Tibial nerve (tissue), 4 donors: ENCODE results near the gene SFT2D3. TPM values are rescaled to one million over a fixed set of nuclear protein-coding genes. Genes with fewer than 3 reads are reported as not detected.

Source experiments
- DNase-seq, 2 donors: peaks; one replicate each; pipeline ENCODE4 v3.0.0-alpha.2; 2019; ENCODE audit warnings: low spot score in 2 of 2
- H3K27ac ChIP-seq, 4 donors: fragments of 200-600 bp; sonication (generic) in 3 of 4; one replicate each; pipeline ENCODE4 v1.5.1; 2017 to 2019; ENCODE audit warnings: mild to moderate bottlenecking in 1 of 4
- H3K27me3 ChIP-seq, 2 donors: fragments of 200-600 bp; sonication (generic) in 1 of 2; one replicate each; pipeline versions ENCODE4 v1.5.1 to v1.6.0; 2017 to 2019
- H3K36me3 ChIP-seq, 3 donors: fragments of 200-600 bp; sonication (generic); one replicate each; pipeline ENCODE4 v1.5.1; 2018 to 2019
- H3K4me1 ChIP-seq, 4 donors: fragments of 200-600 bp; sonication (generic) in 3 of 4; one replicate each; pipeline ENCODE4 v1.5.1; 2017 to 2019
- H3K4me3 ChIP-seq, 4 donors: fragments of 200-600 bp; sonication (generic) in 3 of 4; one replicate each; pipeline ENCODE4 v1.5.1; 2017 to 2019; ENCODE audit warnings: mild to moderate bottlenecking in 1 of 4, moderate library complexity in 1 of 4
- H3K9me3 ChIP-seq, 4 donors: fragments of 200-600 bp; sonication (generic) in 3 of 4; one replicate each; pipeline ENCODE4 v1.5.1; 2017 to 2019
- EP300 ChIP-seq, 2 donors: sonication (generic); formaldehyde crosslinking; IDR thresholded peaks; one replicate each; pipeline ENCODE4 v1.6.1; 2017; ENCODE audit warnings: antibody characterized with exemption in 2 of 2, mild to moderate bottlenecking in 1 of 2
- POLR2A ChIP-seq, 2 donors: fragments of 450-650 bp; IDR thresholded peaks; one replicate each; pipeline ENCODE4 v1.6.1; 2017; ENCODE audit warnings: antibody characterized with exemption in 2 of 2, mild to moderate bottlenecking in 2 of 2, moderate library complexity in 2 of 2
- WGBS, 2 donors: methylation state at CpG; one replicate each; pipeline ENCODE4 v1.1.5; 2018; 5-methylcytosine and 5-hydroxymethylcytosine counted together
- total RNA-seq, 4 donors: library from RNA; depleted of rRNA; stranded (reverse); fragments of >200 nt; gene quantifications; one replicate each; pipeline ENCODE4 v1.1.0, GENCODE V29; 2016
- TF ChIP-seq, protein P1 (sequence below), 5 experiments: fragments of 200-600 bp in 3 of 5; fragments of 450-650 bp in 2 of 5; sonication (generic) in 3 of 5; IDR thresholded peaks; one replicate each; pipeline ENCODE4 v1.5.1; 2016 to 2019; ENCODE audit warnings: antibody characterized with exemption in 5 of 5, mild to moderate bottlenecking in 3 of 5, moderate library complexity in 2 of 5

Gene SFT2D3
- total RNA-seq, 4 donors from 2014 or later, result 10.7 to 13.6 (median 12.4) TPM

DNA sequence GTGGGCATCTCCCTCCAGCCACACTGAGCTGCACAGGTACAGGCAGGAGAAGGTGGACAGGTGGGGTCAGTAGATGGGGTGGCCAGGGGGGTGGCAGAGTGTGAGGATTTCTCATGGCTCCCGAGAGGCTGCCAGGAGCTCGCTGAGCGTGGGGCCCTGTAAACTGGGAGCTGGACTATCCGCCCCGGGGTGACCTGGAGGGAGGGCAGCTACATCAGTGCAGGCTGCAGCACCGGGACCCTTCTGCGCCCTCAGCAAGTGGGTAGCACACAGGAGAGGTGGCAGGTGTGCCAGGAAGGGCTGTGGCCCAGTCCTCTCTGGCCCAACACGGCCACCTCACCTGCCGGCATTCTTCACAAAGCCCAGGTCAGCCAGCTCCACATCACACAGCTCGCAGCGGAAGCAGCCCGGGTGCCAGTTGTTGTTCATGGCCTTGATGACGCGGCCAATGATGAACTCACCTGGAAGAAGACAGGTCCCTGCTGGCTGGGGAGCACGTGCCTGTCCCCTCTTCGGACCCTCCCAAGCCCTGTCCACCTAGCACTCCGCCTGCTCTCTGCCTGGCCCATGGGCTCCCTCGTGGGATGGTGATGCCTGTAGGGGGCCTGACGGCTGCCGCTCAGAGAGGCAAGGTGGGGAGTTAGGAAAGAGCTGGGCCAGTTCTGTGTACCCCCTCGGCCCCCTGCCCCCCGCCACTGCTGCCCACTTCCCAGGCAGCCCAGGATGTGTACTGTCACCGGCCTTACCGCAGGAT is 47.0 kb upstream of the SFT2D3 start:
- Histone ChIP-seq H3K4me1 (peaks cover 0 to 78% (median 41%) of the 10 kb centered on the region in 4 donors), H3K27ac (peak overlapping the region; percentile 21 to 92 (median 86)), H3K27me3 (no peaks in the 10 kb centered on the region), H3K36me3 (peaks cover 0 to 27% (median 0%) of the 10 kb centered on the region in 3 donors), H3K4me3 (no peak overlapping the region), H3K9me3 (no peaks in the 10 kb centered on the region)
- no peak for TF ChIP-seq EP300 (IDR thresholded peaks at IDR 0.05)
- no peak for TF ChIP-seq POLR2A (IDR thresholded peaks at IDR 0.05)
- TF ChIP-seq, protein P1, sequence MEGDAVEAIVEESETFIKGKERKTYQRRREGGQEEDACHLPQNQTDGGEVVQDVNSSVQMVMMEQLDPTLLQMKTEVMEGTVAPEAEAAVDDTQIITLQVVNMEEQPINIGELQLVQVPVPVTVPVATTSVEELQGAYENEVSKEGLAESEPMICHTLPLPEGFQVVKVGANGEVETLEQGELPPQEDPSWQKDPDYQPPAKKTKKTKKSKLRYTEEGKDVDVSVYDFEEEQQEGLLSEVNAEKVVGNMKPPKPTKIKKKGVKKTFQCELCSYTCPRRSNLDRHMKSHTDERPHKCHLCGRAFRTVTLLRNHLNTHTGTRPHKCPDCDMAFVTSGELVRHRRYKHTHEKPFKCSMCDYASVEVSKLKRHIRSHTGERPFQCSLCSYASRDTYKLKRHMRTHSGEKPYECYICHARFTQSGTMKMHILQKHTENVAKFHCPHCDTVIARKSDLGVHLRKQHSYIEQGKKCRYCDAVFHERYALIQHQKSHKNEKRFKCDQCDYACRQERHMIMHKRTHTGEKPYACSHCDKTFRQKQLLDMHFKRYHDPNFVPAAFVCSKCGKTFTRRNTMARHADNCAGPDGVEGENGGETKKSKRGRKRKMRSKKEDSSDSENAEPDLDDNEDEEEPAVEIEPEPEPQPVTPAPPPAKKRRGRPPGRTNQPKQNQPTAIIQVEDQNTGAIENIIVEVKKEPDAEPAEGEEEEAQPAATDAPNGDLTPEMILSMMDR (IDR thresholded peaks at IDR 0.05), result no peak
- 90 to 92% methylated on average over 17 to 23 of the region's 24 CpGs for WGBS, 2 donors
- DNase-seq, result no peak

DNA sequence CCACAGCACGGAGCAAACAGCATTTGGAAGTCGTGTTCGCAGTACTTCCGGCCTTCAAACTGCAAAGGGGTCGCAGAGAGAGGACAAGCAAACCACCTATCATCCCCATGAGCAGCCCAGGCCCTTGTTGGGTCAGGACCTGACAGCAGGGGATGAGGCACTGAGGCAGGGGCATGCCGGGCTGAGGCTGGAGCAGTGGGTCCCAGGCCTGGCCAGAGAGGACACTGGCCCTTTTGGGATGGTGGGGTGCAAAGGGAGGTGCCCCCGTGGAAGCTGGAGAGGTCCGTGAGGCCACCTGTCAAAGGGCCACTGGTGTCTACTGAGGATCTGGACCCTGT is 46.5 kb upstream of the SFT2D3 start:
- no peak for DNase-seq
- H3K27ac ChIP-seq, result peak overlapping the region; percentile 21 to 92 (median 86)
- H3K27me3 ChIP-seq, result no peaks in the 10 kb centered on the region
- peaks cover 0 to 27% (median 0%) of the 10 kb centered on the region in 3 donors for H3K36me3 ChIP-seq
- 87 to 88% methylated on average over 8 of the region's 8 CpGs for WGBS, 2 donors
- H3K4me1 ChIP-seq, result peaks cover 0 to 78% (median 41%) of the 10 kb centered on the region in 4 donors
- H3K4me3 ChIP-seq, result no peak overlapping the region
- TF ChIP-seq, protein P1 (IDR thresholded peaks at IDR 0.05), result no peak
- no peak for TF ChIP-seq EP300 (IDR thresholded peaks at IDR 0.05)
- TF ChIP-seq POLR2A (IDR thresholded peaks at IDR 0.05), result no peak
- no peaks in the 10 kb centered on the region for H3K9me3 ChIP-seq

GRCh38 chr2:127655209-127656073 is 45.9 kb upstream of the SFT2D3 start:
- H3K27me3 ChIP-seq, result no peaks in the 10 kb centered on the region
- WGBS, 2 donors, result 75 to 77% methylated on average over 16 of the region's 16 CpGs
- TF ChIP-seq EP300 (IDR thresholded peaks at IDR 0.05) (no peak), POLR2A (IDR thresholded peaks at IDR 0.05) (no peak)
- TF ChIP-seq, protein P1 (IDR thresholded peaks at IDR 0.05), result no peak
- H3K27ac ChIP-seq, result peak overlapping the region; percentile 52 to 92 (median 86)
- peaks cover 0 to 27% (median 0%) of the 10 kb centered on the region in 3 donors for H3K36me3 ChIP-seq
- DNase-seq, result no peak
- H3K4me1 ChIP-seq, result peaks cover 0 to 76% (median 38%) of the 10 kb centered on the region in 4 donors
- no peak overlapping the region for H3K4me3 ChIP-seq
- H3K9me3 ChIP-seq, result no peaks in the 10 kb centered on the region

- TF ChIP-seq EP300 (IDR thresholded peaks at IDR 0.05), result no peak
- TF ChIP-seq, protein P1 (IDR thresholded peaks at IDR 0.05), result no peak
- no peak for TF ChIP-seq POLR2A (IDR thresholded peaks at IDR 0.05)
- no peak overlapping the region for H3K4me3 ChIP-seq
- no peaks in the 10 kb centered on the region for H3K9me3 ChIP-seq
- H3K27me3 ChIP-seq, result no peaks in the 10 kb centered on the region
- DNase-seq, result no peak
- WGBS, 2 donors, result 90 to 94% methylated on average over 15 of the region's 15 CpGs
- peaks cover 0 to 27% (median 0%) of the 10 kb centered on the region in 3 donors for H3K36me3 ChIP-seq
- H3K27ac ChIP-seq, result peak overlapping the region in 3 of 4 donors; percentile 24 to 92 (median 92)
- H3K4me1 ChIP-seq, result peaks cover 0 to 76% (median 38%) of the 10 kb centered on the region in 4 donors
Measured at GRCh38 chr2:127656569-127657231, 44.6 kb upstream of the SFT2D3 start.
